GM12878 (cell line): Measurements from ENCODE around the gene FOSL1. TPM values are rescaled to one million over a fixed set of nuclear protein-coding genes. Genes with fewer than 3 reads are reported as not detected.

Experiments used
- ATAC-seq: fragments of 200-7000 bp; cut with Tn5 transposase; 3 replicates; pipeline ENCODE4 v1.9.1; 2020; ENCODE audit warnings: mild to moderate bottlenecking, moderate library complexity
- BruUV-seq: library from RNA; stranded (reverse); fragments of 400-500 nt; replicated peaks from 2 replicates; lab custom pipeline; 2021; lab: Mats Ljungman, UMichigan
- CTCF ChIA-PET: fragments of 300-600 bp; sonication (Branson Sonifier 250); formaldehyde crosslinking; extraction: SDS; loops from one replicate; lab custom pipeline; 2021; ENCODE audit warnings: inconsistent platforms; lab: Yijun Ruan, JAX
- POLR2A ChIA-PET: fragments of 350-600 bp; formaldehyde crosslinking; extraction: SDS; loops from one replicate; lab custom pipeline; 2021; ENCODE audit warnings: inconsistent platforms; lab: Charles Lee
- RAD21 ChIA-PET: fragments of 300-600 bp; sonication (Branson Sonifier 250); formaldehyde crosslinking; loops from one replicate; lab custom pipeline; 2023; ENCODE audit warnings: antibody characterized with exemption; ENCODE audit not compliant: unreplicated experiment; lab: Charles Lee
- SMC1A ChIA-PET: fragments of 300-600 bp; sonication (Branson Sonifier 250); formaldehyde crosslinking; loops from one replicate; lab custom pipeline; 2023; ENCODE audit not compliant: unreplicated experiment, uncharacterized antibody; lab: Charles Lee
- DNase-seq: peaks from one replicate; pipeline ENCODE4 v3.0.0-alpha.2; 2011; ENCODE audit warnings: low read depth, low spot score
- FAIRE-seq: peaks from 3 replicates; lab custom pipeline; 2011; peaks lifted over from hg19 to GRCh38; lab: Jason Lieb, UNC
- H2AFZ ChIP-seq: 2 replicates; pipeline ENCODE4 v1.6.0; 2011; ENCODE audit warnings: low read depth, low read length, control low read depth; ENCODE audit not compliant: control insufficient read depth
- H3K27ac ChIP-seq: 2 replicates; pipeline ENCODE4 v1.5.1; 2011; ENCODE audit warnings: control low read depth; ENCODE audit not compliant: control insufficient read depth, insufficient read depth
- H3K27me3 ChIP-seq, 2 experiments: replicated peaks in 1 of 2; 2 replicates each; pipeline versions ENCODE4 v1.6.0 to v1.6.1; 2011; ENCODE audit warnings: low read length in 1 of 2; ENCODE audit not compliant: control insufficient read depth in 2 of 2, insufficient read depth in 2 of 2
- H3K36me3 ChIP-seq, 2 experiments: 2 replicates each; pipeline ENCODE4 v1.5.1; 2011; ENCODE audit warnings: low read length in 1 of 2; ENCODE audit not compliant: control insufficient read depth in 2 of 2, insufficient read depth in 2 of 2
- H3K4me1 ChIP-seq: 2 replicates; pipeline ENCODE4 v1.6.1; 2011; ENCODE audit warnings: mild to moderate bottlenecking, low read length, moderate library complexity, mixed read lengths; ENCODE audit not compliant: control insufficient read depth, insufficient read depth
- H3K4me2 ChIP-seq: 2 replicates; pipeline ENCODE4 v1.6.0; 2011; ENCODE audit warnings: control low read depth; ENCODE audit not compliant: control insufficient read depth, insufficient read depth
- H3K4me3 ChIP-seq: fragments of 200-600 bp; sonication (generic); 2 replicates; pipeline ENCODE4 v1.5.1; 2016
- H3K79me2 ChIP-seq: 2 replicates; pipeline ENCODE4 v1.6.0; 2011; ENCODE audit warnings: low read length; ENCODE audit not compliant: control insufficient read depth, insufficient read depth
- H3K9ac ChIP-seq: 2 replicates; pipeline ENCODE4 v1.8.0; 2011; ENCODE audit warnings: low read length, control low read depth, mixed read lengths; ENCODE audit not compliant: control insufficient read depth, insufficient read depth
- H3K9me3 ChIP-seq: replicated peaks from 3 replicates; pipeline ENCODE4 v1.5.1; 2011; ENCODE audit warnings: mild to moderate bottlenecking, low read length; ENCODE audit not compliant: control insufficient read depth, insufficient read depth
- H4K20me1 ChIP-seq: 2 replicates; pipeline ENCODE4 v1.6.0; 2011; ENCODE audit not compliant: control insufficient read depth, insufficient read depth
- CBX3 ChIP-seq: fragments of 200-600 bp; sonication (generic); IDR thresholded peaks from 2 replicates; pipeline ENCODE4 v1.6.1; 2016; ENCODE audit warnings: low read depth, borderline replicate concordance
- CUX1 ChIP-seq: IDR thresholded peaks from 2 replicates; pipeline ENCODE4 v1.6.1; 2012; ENCODE audit warnings: improper control_type of control experiment, low read depth, low read length; ENCODE audit not compliant: insufficient replicate concordance
- DPF2 ChIP-seq: fragments of 450-650 bp; IDR thresholded peaks from 2 replicates; pipeline ENCODE4 v1.6.1; 2017; ENCODE audit warnings: mild to moderate bottlenecking
- ESRRA ChIP-seq: IDR thresholded peaks from 2 replicates; pipeline ENCODE4 v1.6.1; 2012; ENCODE audit warnings: mild to moderate bottlenecking, low read length, improper control_type of control experiment
- HDGF ChIP-seq: fragments of 450-650 bp; IDR thresholded peaks from 2 replicates; pipeline ENCODE4 v1.6.1; 2016; ENCODE audit warnings: antibody characterized with exemption
- MYC ChIP-seq: IDR thresholded peaks from 2 replicates; pipeline ENCODE4 v1.6.1; 2011; ENCODE audit warnings: mild to moderate bottlenecking, low read length, moderate library complexity, inconsistent platforms; ENCODE audit not compliant: insufficient read depth, insufficient replicate concordance, insufficient read length, severe bottlenecking
- NFYB ChIP-seq: IDR thresholded peaks from 2 replicates; pipeline ENCODE4 v1.6.1; 2011; ENCODE audit warnings: low read depth, mild to moderate bottlenecking, low read length, improper control_type of control experiment, moderate library complexity; ENCODE audit not compliant: insufficient read depth
- PML ChIP-seq: IDR thresholded peaks from 2 replicates; pipeline ENCODE4 v1.6.1; 2012; ENCODE audit warnings: low read length, inconsistent platforms
- PRDM15 ChIP-seq: fragments of 450-650 bp; formaldehyde crosslinking; IDR thresholded peaks from 2 replicates; pipeline ENCODE4 v1.4.0; 2020; ENCODE audit warnings: mild to moderate bottlenecking, moderate library complexity
- RAD51 ChIP-seq: fragments of 450-650 bp; IDR thresholded peaks from 2 replicates; pipeline ENCODE4 v1.6.1; 2016; ENCODE audit warnings: moderate library complexity, mild to moderate bottlenecking, inconsistent platforms
- RCOR1 ChIP-seq: conservative IDR thresholded peaks from 2 replicates; pipeline ENCODE4 v1.6.1; 2012; ENCODE audit warnings: low read depth, low read length, improper control_type of control experiment
- SIX5 ChIP-seq: IDR thresholded peaks from 2 replicates; pipeline ENCODE4 v1.6.1; 2011; ENCODE audit warnings: mild to moderate bottlenecking, low read depth, low read length, moderate library complexity; ENCODE audit not compliant: severe bottlenecking
- SMAD1 ChIP-seq: fragments of 450-650 bp; IDR thresholded peaks from 2 replicates; pipeline ENCODE4 v1.6.1; 2018; ENCODE audit warnings: mild to moderate bottlenecking, low read depth; ENCODE audit not compliant: partially characterized antibody
- SMARCA5 ChIP-seq: fragments of 450-650 bp; IDR thresholded peaks from 2 replicates; pipeline ENCODE4 v1.6.1; 2017; ENCODE audit warnings: mild to moderate bottlenecking
- STAT1 ChIP-seq: fragments of 450-650 bp; conservative IDR thresholded peaks from 2 replicates; pipeline ENCODE4 v1.6.1; 2014; ENCODE audit warnings: antibody characterized with exemption, mild to moderate bottlenecking
- YY1 ChIP-seq: IDR thresholded peaks from 2 replicates; pipeline ENCODE4 v1.6.1; 2011; ENCODE audit warnings: low read depth, mild to moderate bottlenecking, low read length
- ZNF207 ChIP-seq: fragments of 450-650 bp; IDR thresholded peaks from 2 replicates; pipeline ENCODE4 v1.6.1; 2014; ENCODE audit warnings: antibody characterized with exemption, mild to moderate bottlenecking, borderline replicate concordance
- WGBS: methylation state at CpG from one replicate; pipeline ENCODE4 v1.1.6; 2016; ENCODE audit warnings: low lambda C conversion rate; ENCODE audit not compliant: insufficient replicate concordance, insufficient coverage; ENCODE audit errors: missing lambda C conversion rate; 5-methylcytosine and 5-hydroxymethylcytosine counted together
- in situ Hi-C: fragments of 300-500 bp; cut with MboI; formaldehyde crosslinking; loops from 9 replicates; pipeline ENCODE4 v1.14.3; 2018; ENCODE audit warnings: mixed read lengths
- intact Hi-C: fragments of 100-400 bp; cut with micrococcal nuclease; formaldehyde crosslinking; loops from one replicate; pipeline ENCODE4 v1.14.2; 2022; ENCODE audit not compliant: unreplicated experiment
- polyA plus RNA-seq, 11 experiments: library from polyadenylated mRNA; depleted of rRNA in 4 of 11; unstranded in 6 of 11; stranded (reverse) in 5 of 11; fragments of >200 nt; fragmentation: Nextera tagmentation in 4 of 11; fragmentation: Illumina TruSeq in 1 of 11; extraction: Ambion mirVana in 4 of 11; extraction: Trizol in 1 of 11; gene quantifications; 1 replicate in 1 of 11; 2 replicates in 10 of 11; pipeline versions ENCODE4 v1.2.1 to v1.2.3, GENCODE V29; 2011 to 2016; ENCODE audit warnings: inconsistent platforms in 2 of 11, missing spikeins in 2 of 11, low read depth in 1 of 11
- total RNA-seq, 4 experiments: library from RNA; depleted of rRNA in 3 of 4; stranded (reverse); fragments of >200 nt in 3 of 4; fragmentation: Illumina TruSeq in 1 of 4; extraction: Trizol in 1 of 4; gene quantifications; 2 replicates each; pipeline versions ENCODE4 v1.2.1 to v1.2.3, GENCODE V29; 2013 to 2021

Gene FOSL1
- total and polyA plus RNA-seq, 10 of the 15 experiments (the other 5 are each of a cell fraction or from before 2014, with no cell fraction given) = 0.82 to 5.4 (median 2.1) TPM

DNA sequence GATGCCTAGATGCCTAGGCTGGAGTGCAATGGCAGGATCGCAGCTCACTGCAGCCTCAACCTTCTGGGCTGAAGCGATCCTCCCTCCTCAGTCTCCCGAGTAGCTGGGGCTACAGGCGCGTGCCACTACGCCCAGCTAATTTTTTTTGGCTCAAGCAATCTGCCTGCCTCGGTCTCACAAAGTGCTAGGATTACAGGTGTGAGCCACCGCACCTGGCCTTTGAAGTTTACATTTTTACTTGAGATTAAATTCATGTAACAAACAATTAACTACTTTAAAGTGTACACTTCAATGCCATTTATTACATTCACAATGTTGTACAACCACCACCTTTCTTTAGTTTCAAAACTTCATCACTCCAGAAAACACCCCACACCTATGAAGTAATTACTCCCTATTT lies 3.5 kb upstream of the FOSL1 start:
- ChIA-PET CTCF (no interaction called here), SMC1A (interaction anchor here (0.6 kb wide), 1 partner anchor 9 kb away, joined by 3 read pairs; no protein-coding TSS in a partner anchor), RAD21 (no interaction called here), POLR2A (interaction anchor here (2.4 to 4.9 kb wide), 2 partner anchors 12 to 18 kb away, joined by 5 to 67 read pairs; partner anchors contain the start of genes CCDC85B and FIBP)
- ATAC-seq = no peak
- H3K4me3 ChIP-seq = no peak overlapping the region
- no peak for FAIRE-seq
- DNase-seq = no peak
- H3K36me3 ChIP-seq = no peaks in the 10 kb centered on the region
- in situ Hi-C loops (no loop called here), intact Hi-C loops (no loop called here)
- WGBS = 75% methylated on average over 8 of the region's 8 CpGs
- H4K20me1 ChIP-seq = no peaks in the 10 kb centered on the region
- peaks cover 5% of the 10 kb centered on the region for H3K79me2 ChIP-seq
- BruUV-seq = no TSS peak
- no peak overlapping the region for H2AFZ ChIP-seq
- H3K9me3 ChIP-seq = no peaks in the 10 kb centered on the region
- no peaks in the 10 kb centered on the region; a peak in 1 of 4 replicates for H3K27me3 ChIP-seq
- no peak overlapping the region for H3K27ac ChIP-seq
- no peak overlapping the region for H3K9ac ChIP-seq
- H3K4me2 ChIP-seq = no peak overlapping the region
- no peaks in the 10 kb centered on the region for H3K4me1 ChIP-seq
- TF ChIP-seq YY1 = no peak
- TF ChIP-seq CUX1 = no peak
- no peak for TF ChIP-seq SMAD1
- no peak for TF ChIP-seq NFYB
- TF ChIP-seq CBX3 = no peak
- no peak for TF ChIP-seq STAT1
- no peak for TF ChIP-seq DPF2
- TF ChIP-seq RCOR1 = no peak
- no peak for TF ChIP-seq HDGF
- TF ChIP-seq PRDM15 = no peak
- TF ChIP-seq RAD51 = no peak
- TF ChIP-seq ESRRA = no peak
- no peak for TF ChIP-seq MYC
- TF ChIP-seq SIX5 = no peak
- no peak for TF ChIP-seq PML
- TF ChIP-seq ZNF207 = no peak
- TF ChIP-seq SMARCA5 = no peak
